Mononuclear cell (primary cell): ENCODE data around the gene SPECC1L. TPM values are rescaled to one million over a fixed set of nuclear protein-coding genes. Genes with fewer than 3 reads are reported as not detected.
"Not testable (repeated sequence)": the region's sequence is repeated elsewhere in the genome, so short reads cannot be mapped to it uniquely, and the experiment has no call there.

Experiments
- H3K27me3 ChIP-seq: 2 replicates; pipeline ENCODE4 v1.6.0; 2011; ENCODE audit warnings: low read length, control low read depth; ENCODE audit not compliant: insufficient read depth
- H3K4me1 ChIP-seq: 2 replicates; pipeline ENCODE4 v1.5.1; 2011; ENCODE audit warnings: mild to moderate bottlenecking, low read length, control low read depth; ENCODE audit not compliant: insufficient read depth
- H3K4me3 ChIP-seq: 2 replicates; pipeline ENCODE4 v1.5.1; 2011; ENCODE audit warnings: mild to moderate bottlenecking, low read length, moderate library complexity
- H3K9me3 ChIP-seq: 2 replicates; pipeline ENCODE4 v1.5.1; 2011; ENCODE audit warnings: low read depth, mild to moderate bottlenecking, control low read depth, low read length
- total RNA-seq: library from RNA; depleted of rRNA; stranded (reverse); fragments of >200 nt; gene quantifications from one replicate; pipeline ENCODE4 v1.2.3, GENCODE V29; 2012

The SPECC1L gene
- total RNA-seq, 1 donor = 18.3 TPM

DNA sequence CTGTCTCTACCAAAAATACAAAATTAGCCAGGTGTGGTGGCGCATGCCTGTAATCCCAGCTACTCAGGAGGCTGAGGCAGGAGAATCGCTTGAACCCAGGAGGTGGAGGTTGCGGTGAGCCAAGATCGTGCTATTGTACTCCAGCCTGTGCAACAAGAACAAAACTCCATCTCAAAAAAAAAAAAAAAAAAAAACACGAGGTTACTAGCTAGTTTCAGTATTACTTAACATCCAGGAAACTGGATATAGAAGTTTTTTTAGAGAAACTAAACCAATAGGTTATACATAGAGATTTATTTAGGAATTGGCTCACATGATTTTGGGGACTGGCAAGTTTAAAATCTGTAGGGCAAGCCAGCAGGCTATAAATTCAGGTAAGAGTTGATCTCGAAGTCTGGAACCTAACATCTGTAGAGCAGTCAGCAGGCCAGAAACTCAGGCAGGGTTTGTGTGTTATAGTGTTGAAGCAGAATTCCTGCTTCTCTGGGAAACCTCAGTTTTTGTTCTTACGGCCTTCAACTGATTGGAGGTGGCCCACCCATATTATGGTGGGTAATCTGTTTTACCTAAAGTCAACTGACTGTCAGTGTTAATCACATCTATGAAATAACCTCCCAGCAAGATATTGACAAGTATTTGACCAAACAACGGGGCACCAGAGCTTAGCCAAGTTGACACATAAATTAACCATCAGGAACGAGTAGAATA is 29.5 kb upstream of the SPECC1L start:
- not testable (repeated sequence) for H3K27me3 ChIP-seq, H3K9me3 ChIP-seq, H3K4me3 ChIP-seq
- H3K4me1 ChIP-seq = peaks cover 31% of the 10 kb centered on the region

- not testable (repeated sequence) for H3K4me3 ChIP-seq, H3K27me3 ChIP-seq, H3K9me3 ChIP-seq
- H3K4me1 ChIP-seq = peaks cover 31% of the 10 kb centered on the region
These were observed 27.2 kb upstream of the SPECC1L start for GRCh38 chr22:24243417-24243816.

DNA sequence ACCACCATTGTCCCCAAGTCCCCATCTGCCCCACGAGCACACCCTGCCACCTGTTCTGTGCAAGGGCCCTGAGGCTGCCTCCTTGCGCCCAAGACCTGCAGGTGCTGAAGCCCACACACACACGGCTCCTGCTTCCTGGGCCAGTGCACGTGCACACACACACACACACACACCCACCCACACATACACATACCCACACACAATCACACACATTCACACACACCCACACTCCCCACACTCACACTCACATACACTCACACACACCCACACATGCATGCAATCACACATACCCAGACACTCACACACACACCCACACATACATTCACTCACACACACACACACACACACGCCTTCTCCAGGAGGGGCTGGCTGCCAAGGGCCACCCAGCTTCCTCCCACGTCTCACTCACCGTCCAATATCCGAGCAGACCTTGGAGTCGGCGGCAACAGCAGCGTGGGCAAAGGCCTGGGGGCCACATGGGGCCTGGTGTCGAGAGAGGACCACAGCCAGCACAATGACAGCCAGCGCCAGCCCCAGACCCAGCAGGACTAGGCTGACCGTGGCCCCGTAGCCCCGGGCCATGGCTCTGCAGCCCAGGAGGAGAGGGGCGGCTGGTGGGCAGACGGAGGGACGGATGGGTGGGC is 26.4 kb upstream of the SPECC1L start:
- H3K9me3 ChIP-seq = no peaks in the 10 kb centered on the region
- no peaks in the 10 kb centered on the region for H3K27me3 ChIP-seq
- H3K4me3 ChIP-seq = no peak overlapping the region
- H3K4me1 ChIP-seq = peaks cover 31% of the 10 kb centered on the region

GRCh38 chr22:24245030-24245431 is 25.6 kb upstream of the SPECC1L start, which contains the start of gene GGT5:
Gene GGT5, minus strand, starts transcription at chr22:24245082. Its CDS starts 357 bp downstream, at chr22:24244725.
- H3K9me3 ChIP-seq, H3K27me3 ChIP-seq, H3K4me3 ChIP-seq: not testable (repeated sequence)
- H3K4me1 ChIP-seq = peaks cover 31% of the 10 kb centered on the region

- H3K9me3 ChIP-seq, H3K4me3 ChIP-seq, H3K27me3 ChIP-seq: not testable (repeated sequence)
- H3K4me1 ChIP-seq = peaks cover 30% of the 10 kb centered on the region
These were observed 24.8 kb upstream of the SPECC1L start for GRCh38 chr22:24245584-24246561.

GRCh38 chr22:24247011-24247507 is 23.6 kb upstream of the SPECC1L start:
- Histone ChIP-seq H3K27me3 (no peaks in the 10 kb centered on the region), H3K9me3 (no peaks in the 10 kb centered on the region), H3K4me1 (peaks cover 24% of the 10 kb centered on the region), H3K4me3 (no peak overlapping the region)

DNA sequence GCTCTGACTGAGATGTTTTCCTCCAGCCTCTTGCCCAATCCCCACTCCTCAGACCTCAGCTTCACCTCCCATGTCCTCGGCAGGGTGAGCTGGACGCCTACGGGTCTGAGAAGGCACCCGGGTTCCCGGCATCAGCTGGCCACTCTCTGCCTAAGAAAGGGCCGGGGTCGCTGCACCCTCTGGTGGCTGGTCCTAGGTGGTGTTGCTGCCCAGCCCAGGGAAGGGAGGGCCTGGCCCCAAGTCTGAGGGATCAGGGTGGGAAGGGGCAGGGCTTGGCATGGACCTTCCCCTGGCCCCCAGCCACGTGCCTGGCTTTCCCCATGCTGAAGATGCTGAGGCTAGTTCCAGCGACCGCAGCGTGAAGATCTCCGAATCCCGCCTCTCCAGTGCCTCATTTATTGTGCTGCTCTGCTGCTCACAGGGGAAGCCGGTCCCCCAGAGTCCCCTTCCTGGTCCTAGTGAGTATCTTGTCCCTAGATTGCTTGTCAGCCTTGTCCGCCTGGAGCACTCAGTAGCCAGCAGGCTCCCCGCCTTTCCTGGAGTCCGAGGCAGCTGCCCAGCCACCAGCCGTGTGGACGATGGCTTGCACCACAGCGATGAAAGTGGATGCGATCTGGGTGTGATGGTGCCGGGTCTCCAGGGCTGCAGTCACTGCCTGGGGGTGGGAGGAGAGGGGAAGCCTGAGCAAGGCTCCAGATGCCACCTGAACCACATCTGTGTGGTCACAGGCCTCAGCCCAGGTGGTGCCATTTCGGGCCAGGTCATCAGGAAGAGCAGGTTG is 22.9 kb upstream of the SPECC1L start:
- Histone ChIP-seq H3K9me3 (no peaks in the 10 kb centered on the region), H3K4me3 (no peak overlapping the region), H3K4me1 (peaks cover 17% of the 10 kb centered on the region), H3K27me3 (no peaks in the 10 kb centered on the region)

DNA sequence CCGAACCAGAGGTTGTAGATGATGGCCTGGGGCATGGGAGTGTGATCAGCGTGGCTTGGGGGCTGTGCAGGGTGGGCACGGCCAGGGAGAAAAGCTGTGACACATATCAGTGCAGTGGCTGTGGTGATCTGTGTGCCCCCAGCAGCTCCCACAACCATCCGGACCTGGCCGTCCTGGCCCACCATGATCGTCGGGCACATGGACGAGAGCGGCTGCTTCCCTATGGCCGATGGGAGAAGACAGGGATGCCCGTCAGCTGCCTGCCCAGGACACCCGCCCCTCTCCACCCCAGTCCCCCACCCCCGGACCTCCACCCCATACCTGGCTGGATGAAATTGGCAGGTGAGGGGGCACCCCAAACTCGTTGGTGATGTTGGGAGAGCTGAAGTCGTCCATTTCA is 22.0 kb upstream of the SPECC1L start:
- not testable (repeated sequence) for H3K4me1 ChIP-seq, H3K4me3 ChIP-seq, H3K27me3 ChIP-seq, H3K9me3 ChIP-seq

GRCh38 chr22:24249413-24249812 is 21.2 kb upstream of the SPECC1L start:
- H3K4me1 ChIP-seq, H3K4me3 ChIP-seq, H3K27me3 ChIP-seq, H3K9me3 ChIP-seq: not testable (repeated sequence)

GRCh38 chr22:24251286-24251685 is 19.3 kb upstream of the SPECC1L start:
- not testable (repeated sequence) for H3K4me3 ChIP-seq, H3K9me3 ChIP-seq, H3K4me1 ChIP-seq, H3K27me3 ChIP-seq

- not testable (repeated sequence) for H3K4me1 ChIP-seq, H3K9me3 ChIP-seq, H3K27me3 ChIP-seq, H3K4me3 ChIP-seq
These were observed 17.5 kb upstream of the SPECC1L start for GRCh38 chr22:24253126-24253525.

GRCh38 chr22:24256136-24256535 is 14.5 kb upstream of the SPECC1L start:
- not testable (repeated sequence) for H3K4me3 ChIP-seq, H3K4me1 ChIP-seq, H3K9me3 ChIP-seq, H3K27me3 ChIP-seq

DNA sequence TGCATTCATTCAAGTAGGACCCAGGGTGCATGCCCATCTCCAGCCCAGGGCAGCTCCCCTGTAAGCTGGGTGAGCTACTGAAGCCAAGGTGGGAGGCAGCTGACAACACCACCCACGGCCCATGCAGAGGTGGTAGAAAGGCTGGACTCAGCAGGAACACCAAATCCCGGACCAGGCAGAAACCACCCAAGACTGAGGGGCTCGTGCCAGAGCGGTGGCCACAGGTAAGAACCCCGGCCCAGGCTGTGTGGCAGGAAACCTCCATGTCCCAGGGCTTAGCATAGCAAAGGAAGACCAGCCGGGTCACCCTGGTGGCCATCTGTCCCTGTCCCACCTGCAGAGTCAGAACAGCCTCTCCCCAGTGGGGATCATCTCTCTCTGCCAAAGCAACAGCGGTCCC is 13.9 kb upstream of the SPECC1L start:
- not testable (repeated sequence) for H3K4me3 ChIP-seq, H3K4me1 ChIP-seq, H3K27me3 ChIP-seq, H3K9me3 ChIP-seq

GRCh38 chr22:24259459-24259858 is 11.2 kb upstream of the SPECC1L start:
- not testable (repeated sequence) for H3K4me1 ChIP-seq, H3K4me3 ChIP-seq, H3K9me3 ChIP-seq, H3K27me3 ChIP-seq
